ENCODE data around the gene RYR1.

DNA sequence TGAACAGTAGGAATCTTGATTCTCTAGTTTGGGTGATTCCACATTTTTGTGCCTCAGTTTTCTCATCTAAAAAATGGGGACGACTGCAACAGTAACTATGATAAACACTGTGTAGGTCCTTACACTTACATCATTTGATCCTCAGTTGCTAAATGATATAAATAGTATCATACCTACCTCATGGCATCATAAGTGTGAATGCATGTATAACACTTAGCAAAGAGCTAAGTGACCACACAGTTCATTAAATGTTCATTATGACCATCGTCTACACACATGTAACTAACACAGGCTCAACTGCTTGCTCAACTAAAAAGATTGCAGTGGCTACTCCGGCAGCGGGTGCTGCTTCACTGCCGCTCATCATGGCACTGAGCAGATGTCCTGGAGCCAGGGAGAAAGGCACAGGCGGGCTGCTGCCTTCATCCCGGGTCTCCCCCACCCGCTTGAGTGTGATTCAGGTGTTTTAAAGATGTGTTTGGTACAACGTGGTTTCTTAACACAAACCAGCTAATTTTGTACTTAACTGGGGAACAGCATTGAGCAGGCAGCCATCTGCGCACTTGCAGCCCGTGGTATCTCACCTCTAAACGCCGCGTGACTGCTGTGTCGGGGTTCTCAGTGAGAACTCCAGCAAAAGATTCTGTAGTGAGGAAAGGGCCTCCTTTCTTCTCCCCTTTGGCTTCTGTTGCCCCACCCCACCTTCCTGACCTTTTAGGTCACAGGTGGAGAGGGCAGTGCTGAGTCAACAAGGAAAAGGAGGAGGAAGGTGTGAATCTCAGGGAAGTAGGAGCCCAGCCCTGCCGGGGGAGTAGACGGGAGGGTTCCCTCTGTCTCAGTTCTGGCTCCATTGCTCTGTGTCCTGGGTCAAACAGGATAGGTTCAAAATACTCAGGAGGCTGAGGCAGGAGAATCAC is 202.2 kb downstream of the RYR1 start:
- TF ChIP-seq FOXK2 (IDR thresholded peaks at IDR 0.05): no peak
- TF ChIP-seq RBFOX2 (IDR thresholded peaks at IDR 0.05; ENCODE audit: low read depth, low read length): no peak
